Lower lobe of right lung (tissue), 2 donors: Measurements from ENCODE around the gene NHS. TPM values are rescaled to one million over a fixed set of nuclear protein-coding genes. Genes with fewer than 3 reads are reported as not detected.

Experiments
- ATAC-seq, 2 donors: fragments of 200-7000 bp; cut with Tn5 transposase; one replicate each; pipeline ENCODE4 v1.9.1; 2020 to 2022; ENCODE audit warnings: mild to moderate bottlenecking in 2 of 2, moderate library complexity in 2 of 2
- DNase-seq: peaks from one replicate; pipeline ENCODE4 v3.0.0-alpha.2; 2020
- H3K27ac ChIP-seq: fragments of 200-600 bp; one replicate; pipeline ENCODE4 v1.8.0; 2022
- H3K27me3 ChIP-seq: fragments of 200-600 bp; one replicate; pipeline ENCODE4 v1.8.0; 2022; ENCODE audit warnings: low read depth
- H3K36me3 ChIP-seq: fragments of 200-600 bp; one replicate; pipeline ENCODE4 v1.8.0; 2022; ENCODE audit warnings: mild to moderate bottlenecking
- H3K4me1 ChIP-seq: fragments of 200-600 bp; one replicate; pipeline ENCODE4 v1.8.0; 2022
- H3K4me3 ChIP-seq: fragments of 200-600 bp; one replicate; pipeline ENCODE4 v1.8.0; 2022; ENCODE audit warnings: mild to moderate bottlenecking
- H3K9me3 ChIP-seq: fragments of 200-600 bp; one replicate; pipeline ENCODE4 v1.8.0; 2022
- CTCF ChIP-seq: fragments of 200-600 bp; IDR thresholded peaks from one replicate; pipeline ENCODE4 v1.8.0; 2022; ENCODE audit warnings: antibody characterized with exemption, mild to moderate bottlenecking
- intact Hi-C: fragments of 100-400 bp; cut with DNase I; formaldehyde crosslinking; loops from one replicate; pipeline ENCODE4 v1.11.0; 2022
- total RNA-seq: library from RNA; stranded (reverse); fragmentation: NEBNext Ultra II Directional; extraction: Animal tissue kit (Norgen Biotek cat#: 25700); gene quantifications from one replicate; pipeline ENCODE4 v1.2.1, GENCODE V29; 2021
- donor health status: DM: no; HTN: yes; CAD: no; lungs with severe emphysema.

The NHS gene
- total RNA-seq, 1 donor from 2014 or later, result 2.7 TPM

- intact Hi-C loops, result no loop called here
- no peaks in the 10 kb centered on the region for H3K9me3 ChIP-seq
- no peak overlapping the region for H3K4me3 ChIP-seq
- no peak overlapping the region for H3K27ac ChIP-seq
- DNase-seq, result no peak
- H3K4me1 ChIP-seq, result no peaks in the 10 kb centered on the region
- H3K27me3 ChIP-seq, result no peaks in the 10 kb centered on the region
- no peaks in the 10 kb centered on the region for H3K36me3 ChIP-seq
- no peak for TF ChIP-seq CTCF
- no peak for ATAC-seq
Measured at GRCh38 chrX:17361620-17362019, 13.4 kb upstream of the NHS start.

GRCh38 chrX:17368002-17368401 lies 7.0 kb upstream of the NHS start:
- Histone ChIP-seq H3K4me1 (no peaks in the 10 kb centered on the region), H3K36me3 (no peaks in the 10 kb centered on the region), H3K27me3 (no peaks in the 10 kb centered on the region), H3K9me3 (no peaks in the 10 kb centered on the region), H3K27ac (no peak overlapping the region), H3K4me3 (no peak overlapping the region)
- no peak for DNase-seq
- TF ChIP-seq CTCF, result no peak
- intact Hi-C loops, result no loop called here
- no peak for ATAC-seq

GRCh38 chrX:17369309-17369708 lies 5.7 kb upstream of the NHS start:
- no peak for ATAC-seq
- intact Hi-C loops, result no loop called here
- no peaks in the 10 kb centered on the region for H3K9me3 ChIP-seq
- DNase-seq, result no peak
- H3K4me1 ChIP-seq, result no peaks in the 10 kb centered on the region
- TF ChIP-seq CTCF, result no peak
- no peak overlapping the region for H3K27ac ChIP-seq
- H3K4me3 ChIP-seq, result no peak overlapping the region
- no peaks in the 10 kb centered on the region for H3K27me3 ChIP-seq
- no peaks in the 10 kb centered on the region for H3K36me3 ChIP-seq

- H3K4me3 ChIP-seq, result no peak overlapping the region
- no peak for ATAC-seq
- no peak for DNase-seq
- H3K9me3 ChIP-seq, result no peaks in the 10 kb centered on the region
- no peaks in the 10 kb centered on the region for H3K4me1 ChIP-seq
- TF ChIP-seq CTCF, result no peak
- no peak overlapping the region for H3K27ac ChIP-seq
- intact Hi-C loops, result no loop called here
- H3K36me3 ChIP-seq, result no peaks in the 10 kb centered on the region
- H3K27me3 ChIP-seq, result no peaks in the 10 kb centered on the region
Measured at GRCh38 chrX:17370191-17370590, 4.8 kb upstream of the NHS start.

- intact Hi-C loops, result no loop called here
- no peak for ATAC-seq
- TF ChIP-seq CTCF, result no peak
Measured at GRCh38 chrX:17372052-17372451, 2.9 kb upstream of the NHS start.

GRCh38 chrX:17373337-17373736 lies 1.7 kb upstream of the NHS start:
- no peak overlapping the region for H3K4me3 ChIP-seq
- ATAC-seq (no peak), DNase-seq (no peak)
- H3K9me3 ChIP-seq, result no peaks in the 10 kb centered on the region
- H3K36me3 ChIP-seq, result no peaks in the 10 kb centered on the region
- no peaks in the 10 kb centered on the region for H3K27me3 ChIP-seq
- no peak overlapping the region for H3K27ac ChIP-seq
- intact Hi-C loops, result no loop called here
- no peaks in the 10 kb centered on the region for H3K4me1 ChIP-seq
- TF ChIP-seq CTCF, result no peak

More at GRCh38 chrX:17372052-17372451, 2.9 kb upstream of the NHS start:
- Histone ChIP-seq H3K4me1 (no peaks in the 10 kb centered on the region), H3K9me3 (no peaks in the 10 kb centered on the region), H3K27ac (no peak overlapping the region), H3K27me3 (no peaks in the 10 kb centered on the region), H3K36me3 (no peaks in the 10 kb centered on the region), H3K4me3 (no peak overlapping the region)
- DNase-seq, result no peak
